ACC112 (cell line): Measurements from ENCODE around the gene MED9.

ENCODE experiments used
- H2AFZ ChIP-seq: fragments of 200-600 bp; sonication (generic); one replicate; pipeline ENCODE4 v1.6.0; 2017; ENCODE audit warnings: antibody characterized with exemption, low read length; ENCODE audit not compliant: unreplicated experiment
- H3K27ac ChIP-seq: fragments of 200-600 bp; sonication (generic); 2 replicates; pipeline ENCODE4 v1.5.1; 2014; ENCODE audit warnings: low read depth, mild to moderate bottlenecking, antibody characterized with exemption, low read length, moderate library complexity
- H3K27me3 ChIP-seq: fragments of 200-600 bp; sonication (generic); 2 replicates; pipeline ENCODE4 v1.6.1; 2014; ENCODE audit warnings: mild to moderate bottlenecking, antibody characterized with exemption, low read length, moderate library complexity, mixed read lengths; ENCODE audit not compliant: insufficient read depth
- H3K36me3 ChIP-seq: fragments of 200-600 bp; sonication (generic); 2 replicates; pipeline ENCODE4 v1.6.1; 2016; ENCODE audit warnings: mild to moderate bottlenecking, antibody characterized with exemption, low read length, moderate library complexity, mixed read lengths; ENCODE audit not compliant: insufficient read depth
- H3K4me1 ChIP-seq: fragments of 200-600 bp; sonication (generic); one replicate; pipeline ENCODE4 v1.6.1; 2016; ENCODE audit warnings: low read length, mixed read lengths; ENCODE audit not compliant: insufficient read depth, unreplicated experiment, control insufficient read depth
- H3K4me3 ChIP-seq: fragments of 200-600 bp; sonication (generic); 2 replicates; pipeline ENCODE4 v1.5.1; 2014; ENCODE audit warnings: mild to moderate bottlenecking, low read depth, low read length
- H3K79me2 ChIP-seq: fragments of 200-600 bp; sonication (generic); one replicate; pipeline ENCODE4 v1.6.0; 2016; ENCODE audit warnings: low read length; ENCODE audit not compliant: control insufficient read depth, unreplicated experiment, insufficient read depth

Gene MED9

DNA sequence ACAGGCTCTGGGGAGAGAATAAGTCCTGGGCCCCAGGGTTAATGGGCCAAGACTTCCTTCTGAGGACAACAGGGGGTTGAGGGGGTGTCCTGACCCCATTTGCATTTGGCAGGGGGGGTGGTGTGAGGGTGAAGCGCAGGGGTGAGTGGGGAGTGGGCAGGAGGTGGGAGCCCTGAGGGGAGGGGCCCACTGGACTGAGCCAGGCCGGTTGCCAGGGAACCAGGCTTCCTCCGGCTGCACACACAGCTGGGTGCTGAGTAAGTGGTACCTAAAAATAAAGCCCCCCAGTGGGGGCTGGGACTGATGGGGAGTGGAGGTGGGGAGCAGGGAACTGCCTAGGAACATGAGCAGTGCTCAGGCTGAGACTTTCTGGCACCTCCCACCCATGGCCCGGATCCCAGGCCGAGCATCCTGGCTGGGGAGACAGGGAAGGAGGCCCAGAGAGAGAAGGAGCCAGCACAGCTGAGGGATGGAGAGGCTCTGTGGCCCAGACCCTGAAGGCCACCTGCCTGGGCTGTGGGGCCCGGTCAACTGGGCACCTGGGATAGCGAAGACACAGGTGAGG, 26.8 kb downstream of the MED9 start:
- Histone ChIP-seq H3K27me3 (no peaks in the 10 kb centered on the region), H2AFZ (no peak overlapping the region), H3K79me2 (no peaks in the 10 kb centered on the region), H3K4me1 (no peaks in the 10 kb centered on the region), H3K36me3 (no peaks in the 10 kb centered on the region), H3K4me3 (no peak overlapping the region), H3K27ac (no peak overlapping the region)

DNA sequence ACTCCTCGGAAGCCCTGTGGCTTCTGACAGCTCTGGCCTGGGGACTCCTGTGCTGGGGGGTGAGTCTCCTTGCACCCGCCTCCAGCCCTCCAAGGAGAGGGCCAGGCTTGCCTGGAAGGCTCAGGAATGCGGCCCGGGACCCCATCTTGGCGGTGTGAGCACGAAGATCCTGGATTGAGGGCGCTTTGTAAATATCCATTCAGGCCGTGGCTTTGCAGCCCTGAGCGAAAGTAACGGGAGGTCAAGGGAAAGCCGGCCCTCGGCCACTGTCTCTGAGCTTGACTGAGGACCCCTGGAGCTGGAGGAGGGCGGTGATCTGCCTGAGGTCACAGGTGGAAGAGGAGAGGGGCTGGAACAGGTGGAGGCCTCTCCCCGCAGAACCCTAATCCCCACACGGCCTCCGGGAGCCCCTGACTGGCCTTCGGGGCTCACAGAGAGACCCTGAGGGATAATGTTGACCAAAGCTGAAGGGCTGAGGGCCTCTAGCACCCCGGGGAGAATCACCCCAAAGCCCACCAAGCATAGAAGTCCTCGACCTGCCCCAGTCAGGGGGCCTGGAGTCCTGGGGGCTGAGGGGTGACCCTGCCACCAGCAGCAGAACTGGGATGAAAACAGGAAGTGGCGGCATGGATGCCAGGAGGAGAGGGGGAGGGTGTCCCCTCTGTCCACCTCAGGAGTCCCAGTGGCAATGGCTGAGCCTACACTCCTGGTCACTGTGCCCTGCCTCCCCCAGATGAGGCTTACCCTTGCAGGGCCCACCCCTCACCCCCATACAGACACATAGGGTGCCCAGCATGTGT, 27.7 kb downstream of the MED9 start:
- Histone ChIP-seq H3K4me3 (no peak overlapping the region), H2AFZ (no peak overlapping the region), H3K36me3 (no peaks in the 10 kb centered on the region), H3K27ac (no peak overlapping the region), H3K79me2 (no peaks in the 10 kb centered on the region), H3K4me1 (no peaks in the 10 kb centered on the region), H3K27me3 (no peaks in the 10 kb centered on the region)

DNA sequence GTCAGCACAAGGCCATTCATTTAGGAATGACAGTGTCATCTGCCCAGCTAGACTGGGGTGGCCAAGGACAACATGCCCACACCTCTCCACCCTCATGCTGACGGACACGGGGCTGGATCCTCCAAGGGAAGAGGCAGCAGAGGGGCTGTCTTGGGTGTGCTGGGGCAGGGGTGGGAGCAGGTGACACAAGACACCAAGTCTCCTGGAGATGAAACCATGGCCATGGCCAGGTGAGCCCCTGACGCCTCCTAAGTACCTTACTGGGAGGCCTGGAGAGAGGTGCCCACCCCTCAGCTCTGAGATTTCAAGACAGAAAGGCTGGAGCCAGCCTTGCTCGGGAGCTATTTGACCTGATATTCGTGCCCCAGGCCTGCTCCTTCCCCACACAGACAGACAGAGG, 28.4 kb downstream of the MED9 start:
- H3K36me3 ChIP-seq, result no peaks in the 10 kb centered on the region
- H3K27ac ChIP-seq, result no peak overlapping the region
- H3K4me1 ChIP-seq, result no peaks in the 10 kb centered on the region
- no peaks in the 10 kb centered on the region for H3K79me2 ChIP-seq
- H3K27me3 ChIP-seq, result no peaks in the 10 kb centered on the region
- no peak overlapping the region for H2AFZ ChIP-seq
- no peak overlapping the region for H3K4me3 ChIP-seq

DNA sequence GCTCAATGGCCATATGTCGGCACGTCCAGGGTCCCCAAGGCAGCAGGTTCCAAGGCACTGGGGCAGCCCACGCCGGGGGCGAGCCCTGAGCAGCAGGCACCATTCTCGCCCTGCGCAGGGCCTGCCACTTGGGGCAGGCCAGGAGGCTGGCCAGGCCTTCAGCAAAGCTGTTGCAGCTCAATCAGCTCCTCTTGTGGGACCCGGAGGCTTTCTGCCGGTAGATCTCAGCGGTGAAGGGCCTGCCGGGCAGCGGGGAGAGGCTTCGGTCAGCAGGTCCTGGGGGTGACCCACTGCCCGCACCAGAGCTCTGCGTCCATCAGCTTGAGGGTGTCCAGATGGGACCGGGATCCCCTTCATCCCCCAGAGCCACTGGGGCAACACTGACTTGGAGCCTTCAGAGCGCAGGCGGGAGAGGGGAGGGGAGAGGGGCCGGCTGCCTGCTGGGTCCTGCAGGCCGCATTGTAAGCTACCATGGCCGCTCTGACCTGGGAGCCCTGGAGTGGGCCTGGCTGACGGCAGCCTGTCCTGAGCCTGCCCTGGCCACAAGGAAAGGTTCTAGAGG, 28.9 kb downstream of the MED9 start:
- Histone ChIP-seq H3K79me2 (no peaks in the 10 kb centered on the region), H3K36me3 (no peaks in the 10 kb centered on the region), H3K4me1 (no peaks in the 10 kb centered on the region), H2AFZ (no peak overlapping the region), H3K27ac (no peak overlapping the region), H3K4me3 (no peak overlapping the region), H3K27me3 (no peaks in the 10 kb centered on the region)

DNA sequence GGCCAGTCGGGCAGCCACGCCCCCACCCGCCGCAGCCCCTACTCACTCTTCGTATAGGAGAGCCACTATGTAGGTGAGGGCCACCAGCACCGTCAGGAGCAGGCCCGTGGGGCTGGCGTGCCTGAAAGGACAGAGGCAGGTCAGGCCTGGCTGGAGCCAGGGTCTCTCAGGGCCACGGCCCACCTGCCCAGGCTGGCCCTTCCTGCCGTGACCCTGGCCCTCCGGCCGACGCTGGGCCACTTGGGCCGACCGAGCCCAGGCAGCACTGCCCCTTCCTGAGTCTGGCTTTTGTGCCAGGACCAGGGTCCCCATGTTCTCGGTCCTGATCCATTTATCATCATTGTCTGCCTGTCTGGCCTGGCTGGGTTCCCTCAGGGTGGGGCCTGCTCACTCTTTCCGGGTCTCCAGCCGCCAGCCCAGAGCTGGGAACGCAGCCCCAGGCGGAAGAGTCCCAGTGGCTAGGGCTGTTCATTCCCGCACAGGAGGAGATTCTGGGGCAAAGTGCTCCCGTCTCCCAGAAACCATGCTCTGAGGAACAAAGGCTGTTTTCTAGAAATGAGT, 29.5 kb downstream of the MED9 start:
- no peaks in the 10 kb centered on the region for H3K79me2 ChIP-seq
- H3K4me3 ChIP-seq, result no peak overlapping the region
- H3K36me3 ChIP-seq, result no peaks in the 10 kb centered on the region
- H3K4me1 ChIP-seq, result no peaks in the 10 kb centered on the region
- no peaks in the 10 kb centered on the region for H3K27me3 ChIP-seq
- no peak overlapping the region for H3K27ac ChIP-seq
- H2AFZ ChIP-seq, result no peak overlapping the region

DNA sequence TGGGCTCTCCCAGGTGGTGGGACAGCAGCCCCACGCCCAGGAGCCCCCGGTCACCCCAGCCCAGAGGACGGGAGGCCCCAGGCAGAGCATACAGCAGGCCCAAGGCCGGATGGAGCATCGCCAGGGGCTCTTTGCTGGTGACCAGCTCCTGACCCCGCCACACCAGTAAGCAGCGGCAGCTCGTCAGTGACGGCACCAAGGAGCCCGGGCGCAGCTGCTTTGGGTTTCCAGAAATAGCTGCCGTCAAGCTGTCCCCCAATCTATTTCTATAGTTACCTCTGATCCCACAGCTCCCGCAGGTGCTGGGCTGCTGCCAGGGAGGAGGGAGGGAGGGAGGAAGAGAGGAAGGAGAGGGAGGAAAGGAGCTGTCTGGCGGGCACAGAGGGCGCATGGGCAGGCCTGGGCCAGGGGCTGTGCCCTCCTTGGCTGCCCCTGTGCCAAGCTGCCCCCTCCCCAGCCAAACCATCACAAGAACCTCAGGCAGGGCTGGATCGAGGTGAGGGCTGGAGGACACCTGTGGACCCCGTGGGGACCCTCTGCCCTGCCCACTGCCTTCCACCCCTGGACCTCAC, 30.2 kb downstream of the MED9 start:
- Histone ChIP-seq H2AFZ (no peak overlapping the region), H3K36me3 (no peaks in the 10 kb centered on the region), H3K4me3 (no peak overlapping the region), H3K27me3 (no peaks in the 10 kb centered on the region), H3K79me2 (no peaks in the 10 kb centered on the region), H3K4me1 (peaks cover 3% of the 10 kb centered on the region), H3K27ac (no peak overlapping the region)

DNA sequence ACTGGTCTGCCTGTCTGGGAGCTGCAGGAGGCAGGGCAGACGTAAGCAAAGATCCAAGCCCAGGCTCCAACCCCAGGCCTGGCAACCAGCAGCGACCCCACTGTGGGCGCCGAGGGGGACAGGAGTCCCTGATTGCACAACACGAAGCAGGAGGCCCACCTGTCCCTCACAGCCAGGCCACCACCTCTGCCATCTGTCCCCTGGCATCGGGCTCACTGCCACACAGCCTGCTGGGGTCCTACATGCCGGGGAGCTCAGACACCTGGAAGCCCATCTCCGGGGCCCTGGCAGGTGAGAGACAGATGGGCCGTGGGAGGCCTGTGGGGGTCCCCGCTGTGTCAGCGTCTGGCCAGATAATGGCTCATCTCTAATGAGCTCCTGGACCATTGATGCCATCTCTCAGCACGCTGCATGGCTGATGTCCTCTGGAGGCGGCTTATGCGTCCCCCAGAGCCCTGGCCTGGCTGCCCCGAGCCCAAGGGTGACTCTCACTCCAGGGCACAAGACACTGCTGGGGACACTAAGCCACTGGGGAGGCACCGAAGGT, 30.7 kb downstream of the MED9 start:
- Histone ChIP-seq H3K27ac (no peak overlapping the region), H3K27me3 (no peaks in the 10 kb centered on the region), H3K79me2 (no peaks in the 10 kb centered on the region), H2AFZ (no peak overlapping the region), H3K4me1 (peaks cover 8% of the 10 kb centered on the region), H3K4me3 (no peak overlapping the region), H3K36me3 (no peaks in the 10 kb centered on the region)

DNA sequence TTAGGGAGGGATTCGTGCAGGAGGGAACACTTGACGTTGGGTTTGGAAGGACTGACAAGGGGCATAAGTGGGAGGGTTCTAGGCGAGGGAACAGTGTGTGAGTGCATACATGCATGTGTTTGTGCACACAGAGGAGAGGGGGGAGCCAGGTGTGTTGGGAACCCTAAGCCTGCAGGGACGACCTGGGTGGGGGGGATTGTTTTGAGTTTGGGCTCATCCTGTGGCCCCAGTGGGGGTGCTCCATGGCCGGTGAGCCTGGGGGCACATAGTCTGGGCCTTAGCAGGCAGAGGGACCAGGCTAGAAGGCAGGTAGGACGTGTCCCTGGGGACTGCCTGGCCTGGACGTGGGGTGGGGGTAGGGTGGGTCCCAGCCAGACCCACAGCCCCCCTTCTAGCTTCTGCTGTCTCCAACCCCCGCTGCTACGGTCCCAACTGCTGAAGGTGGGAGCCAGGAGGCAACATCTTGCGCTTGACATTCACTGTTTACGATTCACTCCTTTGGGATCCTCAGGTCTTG, 31.3 kb downstream of the MED9 start:
- Histone ChIP-seq H3K4me3 (no peak overlapping the region), H3K27ac (no peak overlapping the region), H3K4me1 (peaks cover 12% of the 10 kb centered on the region), H2AFZ (no peak overlapping the region), H3K27me3 (no peaks in the 10 kb centered on the region), H3K36me3 (no peaks in the 10 kb centered on the region), H3K79me2 (no peaks in the 10 kb centered on the region)

DNA sequence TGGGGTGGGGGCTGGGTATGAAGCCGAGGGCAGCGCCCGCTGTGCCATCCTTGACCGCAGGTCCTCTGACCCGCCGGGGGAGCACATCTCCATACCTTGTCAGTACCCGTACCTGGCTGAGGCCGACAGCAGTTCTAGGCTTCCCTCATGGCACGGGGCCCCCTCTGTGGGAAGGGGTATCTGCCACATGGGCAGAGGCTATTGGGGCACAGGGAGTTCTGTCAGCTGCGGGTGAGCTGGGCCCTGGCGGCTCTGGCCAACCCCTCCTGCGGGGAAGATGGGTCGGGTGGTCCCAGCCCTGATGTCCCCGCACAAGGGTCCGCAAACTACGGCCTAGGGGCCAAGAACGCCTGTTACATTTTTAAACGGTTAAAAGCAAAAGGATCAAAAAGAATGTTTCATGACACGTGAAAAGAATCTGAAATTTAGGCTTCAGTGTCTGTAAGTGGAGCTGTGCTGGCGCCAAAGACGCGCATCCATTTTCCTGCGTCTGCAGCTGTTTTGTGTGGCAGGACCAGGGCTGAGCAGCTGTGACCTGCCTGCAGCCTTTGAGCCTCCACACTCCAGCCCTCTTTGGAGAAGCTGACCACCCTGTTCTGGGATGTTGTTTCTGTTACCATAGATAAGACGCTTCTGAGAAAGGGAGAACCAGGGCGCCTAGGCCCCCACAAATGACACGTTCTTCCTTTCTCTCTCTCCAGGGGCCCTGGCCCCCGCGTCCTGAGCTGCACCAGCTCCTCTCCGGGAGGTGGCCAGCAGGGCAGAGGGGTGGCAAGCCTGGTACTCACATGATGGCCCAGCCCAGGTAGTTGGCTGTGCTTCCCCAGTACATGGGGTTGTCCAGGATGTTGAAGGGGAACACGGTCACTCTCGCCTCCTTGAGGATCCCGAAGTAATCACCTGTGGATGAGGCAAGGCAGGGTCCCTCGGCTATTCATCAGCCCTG, 32.1 kb downstream of the MED9 start:
- no peak overlapping the region for H2AFZ ChIP-seq
- H3K27ac ChIP-seq, result no peak overlapping the region
- no peak overlapping the region for H3K4me3 ChIP-seq
- no peaks in the 10 kb centered on the region for H3K27me3 ChIP-seq
- H3K36me3 ChIP-seq, result no peaks in the 10 kb centered on the region
- peaks cover 12% of the 10 kb centered on the region for H3K4me1 ChIP-seq
- H3K79me2 ChIP-seq, result no peaks in the 10 kb centered on the region
